Heart left ventricle (tissue), 16 donors: ENCODE results near the gene C12orf54. TPM values are rescaled to one million over a fixed set of nuclear protein-coding genes. Genes with fewer than 3 reads are reported as not detected.
"Not testable (repeated sequence)": the region's sequence is repeated elsewhere in the genome, so short reads cannot be mapped to it uniquely, and the experiment has no call there.

Experiments
- ATAC-seq, 4 donors: fragments of 200-7000 bp; cut with Tn5 transposase; one replicate each; pipeline ENCODE4 v1.9.1; 2020 to 2022; ENCODE audit warnings: moderate library complexity in 4 of 4, mild to moderate bottlenecking in 3 of 4, moderate number of reproducible peaks in 1 of 4
- DNase-seq, 5 donors: peaks; one replicate each; pipeline ENCODE4 v3.0.0-alpha.2; 2020
- H3K27ac ChIP-seq, 12 donors: fragments of 200-600 bp; sonication (generic) in 4 of 12; one replicate each; pipeline versions ENCODE4 v1.5.0 to v1.8.0; 2016 to 2022; ENCODE audit warnings: mild to moderate bottlenecking in 2 of 12
- H3K27me3 ChIP-seq, 9 donors: fragments of 200-600 bp; sonication (generic) in 2 of 9; one replicate each; pipeline versions ENCODE4 v1.5.1 to v1.8.0; 2016 to 2022; ENCODE audit warnings: mild to moderate bottlenecking in 3 of 9
- H3K36me3 ChIP-seq, 9 donors: fragments of 200-600 bp; sonication (generic) in 2 of 9; one replicate each; pipeline versions ENCODE4 v1.5.0 to v1.8.0; 2018 to 2022; ENCODE audit warnings: mild to moderate bottlenecking in 2 of 9
- H3K4me1 ChIP-seq, 12 donors: fragments of 200-600 bp; sonication (generic) in 4 of 12; one replicate each; pipeline versions ENCODE4 v1.5.0 to v1.8.0; 2016 to 2022; ENCODE audit warnings: mild to moderate bottlenecking in 3 of 12
- H3K4me3 ChIP-seq, 12 donors: fragments of 200-600 bp; sonication (generic) in 4 of 12; one replicate each; pipeline versions ENCODE4 v1.5.0 to v1.8.0; 2017 to 2022; ENCODE audit warnings: mild to moderate bottlenecking in 9 of 12, moderate library complexity in 4 of 12
- H3K9me3 ChIP-seq, 12 donors: fragments of 200-600 bp; sonication (generic) in 4 of 12; one replicate each; pipeline versions ENCODE4 v1.5.0 to v1.8.0; 2016 to 2022; ENCODE audit warnings: mild to moderate bottlenecking in 1 of 12
- POLR2A ChIP-seq, 2 donors: fragments of 450-650 bp; IDR thresholded peaks; one replicate each; pipeline ENCODE4 v1.6.1; 2017; ENCODE audit warnings: antibody characterized with exemption in 2 of 2, mild to moderate bottlenecking in 2 of 2, moderate library complexity in 2 of 2
- WGBS, 4 donors: extraction: QIAGEN DNeasy Blood & Tissue Kit in 2 of 4; methylation state at CpG; one replicate each; pipeline versions ENCODE4 v1.1.5 to v1.1.7; 2013 to 2018; 5-methylcytosine and 5-hydroxymethylcytosine counted together
- intact Hi-C, 10 donors: fragments of 100-400 bp; cut with DNase I; formaldehyde crosslinking; loops; one replicate each; pipeline versions ENCODE4 v1.11.1 to v1.14.2; 2022
- long read RNA-seq, 3 donors: library from polyadenylated mRNA; unstranded; transcript quantifications; one replicate each; pipeline ENCODE4 v2.0.0, GENCODE V29; 2020 to 2021
- polyA plus RNA-seq, 2 donors: library from polyadenylated mRNA; stranded (reverse); fragments of 200-250 nt; gene quantifications; one replicate each; pipeline ENCODE4 v1.2.3, GENCODE V29; 2013
- total RNA-seq, 9 donors: library from RNA; depleted of rRNA in 2 of 9; stranded (reverse); fragments of >200 nt in 2 of 9; fragmentation: NEBNext Ultra II Directional in 3 of 9; extraction: Animal tissue kit (Norgen Biotek cat#: 25700) in 3 of 9; gene quantifications; one replicate each; pipeline versions ENCODE4 v1.1.0 to v1.2.4, GENCODE V29; 2016 to 2023
- TF ChIP-seq, protein P1 (sequence below), 12 donors: fragments of 200-600 bp; sonication (generic) in 4 of 12; IDR thresholded peaks; one replicate each; pipeline versions ENCODE4 v1.5.0 to v1.8.0; 2018 to 2022; ENCODE audit warnings: antibody characterized with exemption in 12 of 12, mild to moderate bottlenecking in 5 of 12
- donor health status: ischemic (EF 13 %, LVEDD 7.1; RV severe dilation, severe dysfunction).
- donor health status: healthy with polysubstance abuse.
- donor health status: DM: no; HTN: yes; CAD: no.
- donor health status: DM: no; HTN: no; CAD: no.
- donor health status: ischemic (EF 25% LVEDD 6.9; RV normal size, moderate dysfunction).
- donor health status: ischemic (EF 25% LVEDD 5.7; RV mildly dilated, moderate dysfunction).
- donor health status: healthy.
- donor health status: DM: yes; HTN: yes; CAD: no.
- donor health status: ischemic (EF 35%, LVEDD 5.7; RV mildly dilated, moderate dysfunction).
- donor health status: nonischemic (EF 11% LVEDD 7.7; RV severe dilation, severe dysfunction).
- donor health status: DM: yes; HTN: yes; CAD: no.
- donor health status: PGD.
- donor health status: ischemic (EF 29% LVEDD 5.4; RV normal size, mild dysfunction).
- donor health status: nonischemic (EF 23%, LVEDD 6.1; RV moderate dilation, normal function).

Gene C12orf54
- total RNA-seq (not detected), polyA plus RNA-seq (not detected)
- long read RNA-seq, donor 1 = 0 reads
- long read RNA-seq, donor 2 = 0 reads
- long read RNA-seq, donor 3 = 0 reads

DNA sequence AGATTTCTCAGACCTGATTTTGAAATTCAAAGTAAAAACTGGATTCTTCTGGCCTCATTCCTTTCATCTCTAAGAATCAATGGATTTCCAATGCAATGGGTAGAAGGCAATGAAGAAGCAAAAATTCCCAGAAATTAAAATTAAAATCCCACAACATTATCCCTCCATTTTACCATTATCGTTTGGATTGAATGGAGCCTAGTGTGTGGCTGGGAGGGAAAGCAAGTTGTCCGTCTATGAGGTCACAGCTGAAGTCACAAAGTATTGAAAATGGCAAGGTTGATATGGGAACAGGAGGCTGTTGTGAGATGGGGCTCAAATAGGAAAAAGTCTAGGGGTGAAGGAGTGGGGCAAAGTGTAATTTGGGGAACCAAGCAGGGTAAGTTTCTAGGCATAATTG, at the start of gene C12orf54:
C12orf54 (plus strand) TSS at position 301 of the 400 bp plus-strand sequence. CDS start 799 bp downstream, outside the sequence.
- intact Hi-C loops = no loop called here
- TF ChIP-seq, protein P1, sequence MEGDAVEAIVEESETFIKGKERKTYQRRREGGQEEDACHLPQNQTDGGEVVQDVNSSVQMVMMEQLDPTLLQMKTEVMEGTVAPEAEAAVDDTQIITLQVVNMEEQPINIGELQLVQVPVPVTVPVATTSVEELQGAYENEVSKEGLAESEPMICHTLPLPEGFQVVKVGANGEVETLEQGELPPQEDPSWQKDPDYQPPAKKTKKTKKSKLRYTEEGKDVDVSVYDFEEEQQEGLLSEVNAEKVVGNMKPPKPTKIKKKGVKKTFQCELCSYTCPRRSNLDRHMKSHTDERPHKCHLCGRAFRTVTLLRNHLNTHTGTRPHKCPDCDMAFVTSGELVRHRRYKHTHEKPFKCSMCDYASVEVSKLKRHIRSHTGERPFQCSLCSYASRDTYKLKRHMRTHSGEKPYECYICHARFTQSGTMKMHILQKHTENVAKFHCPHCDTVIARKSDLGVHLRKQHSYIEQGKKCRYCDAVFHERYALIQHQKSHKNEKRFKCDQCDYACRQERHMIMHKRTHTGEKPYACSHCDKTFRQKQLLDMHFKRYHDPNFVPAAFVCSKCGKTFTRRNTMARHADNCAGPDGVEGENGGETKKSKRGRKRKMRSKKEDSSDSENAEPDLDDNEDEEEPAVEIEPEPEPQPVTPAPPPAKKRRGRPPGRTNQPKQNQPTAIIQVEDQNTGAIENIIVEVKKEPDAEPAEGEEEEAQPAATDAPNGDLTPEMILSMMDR (IDR thresholded peaks at IDR 0.05) = no peak
- TF ChIP-seq POLR2A (IDR thresholded peaks at IDR 0.05) = no peak
- Histone ChIP-seq H3K27me3 (no peaks in the 10 kb centered on the region), H3K27ac (no peak within 1 kb of the TSS), H3K4me1 (no peaks in the 10 kb centered on the region), H3K9me3 (peaks cover 0 to 7% (median 0%) of the 10 kb centered on the region in 12 donors), H3K4me3 (no peak within 1 kb of the TSS), H3K36me3 (no peaks in the 10 kb centered on the region)
- DNase-seq (no peak), ATAC-seq (no peak)
- WGBS, 4 donors = 83 to 92% (median 87%) methylated on average over 2 of the region's 2 CpGs

DNA sequence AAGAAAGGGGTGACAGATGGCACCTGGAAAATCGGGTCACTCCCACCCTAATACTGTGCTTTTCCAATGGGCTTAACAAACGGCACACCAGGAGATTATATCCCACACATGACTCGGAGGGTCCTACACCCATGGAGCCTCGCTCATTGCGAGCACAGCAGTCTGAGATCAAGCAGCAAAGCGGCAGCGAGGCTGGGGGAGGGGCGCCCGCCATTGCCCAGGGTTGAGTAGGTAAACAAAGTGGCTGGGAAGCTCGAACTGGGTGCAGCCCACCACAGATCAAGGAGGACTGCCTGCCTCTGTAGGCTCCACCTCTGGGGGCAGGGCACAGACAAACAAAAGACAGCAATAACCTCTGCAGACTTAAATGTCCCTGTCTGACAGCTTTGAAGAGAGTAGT, 48.3 kb upstream of the C12orf54 start:
- 86 to 91% (median 89%) methylated on average over 10 of the region's 10 CpGs for WGBS, 4 donors
- H3K27me3 ChIP-seq, H3K36me3 ChIP-seq, H3K27ac ChIP-seq, H3K4me1 ChIP-seq, H3K9me3 ChIP-seq, H3K4me3 ChIP-seq, DNase-seq, ATAC-seq, intact Hi-C loops: not testable (repeated sequence)

DNA sequence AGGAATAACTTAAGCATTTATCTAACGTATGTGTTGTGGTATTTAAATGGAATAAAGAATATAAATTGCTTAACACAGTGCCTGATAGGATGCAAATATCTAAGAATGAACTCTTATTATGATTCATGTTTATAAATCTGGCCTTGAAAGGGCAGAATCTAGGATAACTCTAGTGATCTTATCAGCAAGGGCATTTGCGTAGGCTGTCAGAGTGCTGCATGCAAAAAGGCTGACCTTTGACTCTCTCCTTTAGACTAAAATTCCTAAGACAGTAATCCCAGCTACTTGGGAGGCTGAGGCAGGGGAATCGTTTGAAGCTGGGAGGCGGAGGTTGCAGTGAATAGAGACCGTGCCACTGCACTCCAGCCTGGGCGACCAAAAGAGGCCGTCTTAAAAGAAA, 41.2 kb upstream of the C12orf54 start:
- no peak for TF ChIP-seq POLR2A (IDR thresholded peaks at IDR 0.05)
- TF ChIP-seq, protein P1 (IDR thresholded peaks at IDR 0.05) = no peak
- DNase-seq = no peak
- Histone ChIP-seq H3K36me3 (no peaks in the 10 kb centered on the region), H3K9me3 (no peaks in the 10 kb centered on the region), H3K27ac (no peak overlapping the region), H3K4me1 (peaks cover 0 to 6% (median 3%) of the 10 kb centered on the region in 12 donors), H3K4me3 (no peak overlapping the region), H3K27me3 (no peaks in the 10 kb centered on the region)
- ATAC-seq = no peak
- 75 to 79% (median 76%) methylated on average over 7 of the region's 7 CpGs for WGBS, 4 donors
- intact Hi-C loops = loop anchor here in 1 of 10 donors (10.0 kb wide), 1 partner anchor 86 kb away; the partner anchor contains the start of gene ZNF641

- Histone ChIP-seq H3K9me3 (no peaks in the 10 kb centered on the region), H3K27me3 (no peaks in the 10 kb centered on the region), H3K27ac (no peak overlapping the region), H3K4me3 (no peak overlapping the region), H3K4me1 (peaks cover 0 to 15% (median 8%) of the 10 kb centered on the region in 12 donors), H3K36me3 (no peaks in the 10 kb centered on the region)
- no peak for DNase-seq
- no peak for TF ChIP-seq POLR2A (IDR thresholded peaks at IDR 0.05)
- TF ChIP-seq, protein P1 (IDR thresholded peaks at IDR 0.05) = no peak
- no peak for ATAC-seq
- intact Hi-C loops = loop anchor here in 1 of 10 donors (10.0 kb wide), 1 partner anchor 88 kb away; the partner anchor contains the start of gene ZNF641
- WGBS, 4 donors = 91 to 94% (median 93%) methylated on average over 3 of the region's 3 CpGs
Measured at GRCh38 chr12:48442179-48442847, 40.0 kb upstream of the C12orf54 start.
